Measurements from ENCODE around the gene GARIN3.

GARIN3 gene

DNA sequence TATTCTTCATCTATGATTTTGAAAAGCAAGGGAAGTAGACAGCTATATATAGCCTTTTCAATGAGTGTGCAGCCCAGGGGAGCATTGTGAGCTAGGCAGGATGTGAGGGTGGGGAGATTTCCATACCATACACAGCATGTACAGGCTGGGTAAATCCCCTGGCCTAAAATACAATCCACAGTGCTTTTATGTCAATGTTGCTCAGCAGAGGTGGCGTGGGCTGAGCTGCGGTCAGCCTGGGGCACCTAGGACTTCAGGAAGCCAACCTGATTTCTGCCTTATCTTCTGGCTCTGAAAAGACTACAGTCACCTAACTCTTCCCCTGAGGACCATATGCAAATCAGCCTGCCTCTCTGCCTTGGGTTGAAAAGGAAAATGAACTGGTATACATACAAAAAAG lies 6.3 kb upstream of the GARIN3 start:
- TF ChIP-seq, protein P1, sequence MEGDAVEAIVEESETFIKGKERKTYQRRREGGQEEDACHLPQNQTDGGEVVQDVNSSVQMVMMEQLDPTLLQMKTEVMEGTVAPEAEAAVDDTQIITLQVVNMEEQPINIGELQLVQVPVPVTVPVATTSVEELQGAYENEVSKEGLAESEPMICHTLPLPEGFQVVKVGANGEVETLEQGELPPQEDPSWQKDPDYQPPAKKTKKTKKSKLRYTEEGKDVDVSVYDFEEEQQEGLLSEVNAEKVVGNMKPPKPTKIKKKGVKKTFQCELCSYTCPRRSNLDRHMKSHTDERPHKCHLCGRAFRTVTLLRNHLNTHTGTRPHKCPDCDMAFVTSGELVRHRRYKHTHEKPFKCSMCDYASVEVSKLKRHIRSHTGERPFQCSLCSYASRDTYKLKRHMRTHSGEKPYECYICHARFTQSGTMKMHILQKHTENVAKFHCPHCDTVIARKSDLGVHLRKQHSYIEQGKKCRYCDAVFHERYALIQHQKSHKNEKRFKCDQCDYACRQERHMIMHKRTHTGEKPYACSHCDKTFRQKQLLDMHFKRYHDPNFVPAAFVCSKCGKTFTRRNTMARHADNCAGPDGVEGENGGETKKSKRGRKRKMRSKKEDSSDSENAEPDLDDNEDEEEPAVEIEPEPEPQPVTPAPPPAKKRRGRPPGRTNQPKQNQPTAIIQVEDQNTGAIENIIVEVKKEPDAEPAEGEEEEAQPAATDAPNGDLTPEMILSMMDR (IDR thresholded peaks at IDR 0.05; ENCODE audit: low read depth, low read length), result no peak
- in situ Hi-C loops (cut with HindIII; ENCODE audit: low sequenced_read_pairs), result no loop called here
- DNase-seq (ENCODE audit: low read depth, low spot score), result no peak
- no peak overlapping the region for H3K4me3 ChIP-seq (ENCODE audit: low read depth, low read length)

DNA sequence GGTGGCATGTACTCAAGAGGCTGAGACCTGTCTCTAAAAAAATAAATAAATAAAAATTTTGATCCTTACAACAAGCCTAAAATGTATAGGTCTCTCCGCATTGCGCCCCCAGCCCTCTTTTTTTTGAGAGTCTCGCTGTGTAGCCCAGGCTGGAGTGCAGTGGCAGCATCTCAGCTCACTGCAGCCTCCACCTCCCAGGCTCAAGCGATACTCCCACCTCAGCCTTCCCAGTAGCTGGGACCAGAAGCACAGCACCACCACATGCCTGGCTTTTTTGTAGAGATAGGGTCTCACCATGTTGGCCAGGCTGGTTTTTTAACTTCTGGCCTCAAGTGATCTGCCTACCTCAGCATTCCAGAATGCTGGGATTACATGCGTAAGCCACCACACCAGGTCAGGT lies 2.2 kb upstream of the GARIN3 start:
- in situ Hi-C loops (cut with HindIII; ENCODE audit: low sequenced_read_pairs), result no loop called here
- TF ChIP-seq, protein P1 (IDR thresholded peaks at IDR 0.05; ENCODE audit: low read depth, low read length), result no peak
- no peak for DNase-seq (ENCODE audit: low read depth, low spot score)
- no peak overlapping the region for H3K4me3 ChIP-seq (ENCODE audit: low read depth, low read length)

DNA sequence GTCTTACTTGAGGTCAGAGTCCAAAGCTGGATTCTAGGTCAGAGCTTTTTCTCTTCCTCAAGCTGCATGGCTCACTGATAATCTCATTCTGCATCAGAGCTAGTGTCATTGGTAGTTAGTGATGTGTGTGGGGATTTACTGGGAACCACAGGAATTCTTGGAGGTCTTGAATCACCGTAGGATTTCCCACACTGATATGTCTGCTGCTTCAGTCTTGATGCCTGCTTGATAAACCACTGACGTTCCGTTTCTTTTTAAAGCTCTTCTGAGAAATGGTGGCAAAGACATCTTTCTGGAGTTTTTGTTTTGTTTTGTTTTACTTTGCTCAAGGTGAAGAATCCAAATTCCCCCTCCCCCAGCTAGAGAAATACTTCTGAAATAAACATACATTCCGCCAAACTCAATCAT lies 1.2 kb upstream of the GARIN3 start:
- peak; percentile 11 for DNase-seq (ENCODE audit: low read depth, low spot score)
- TF ChIP-seq, protein P1 (IDR thresholded peaks at IDR 0.05; ENCODE audit: low read depth, low read length), result no peak
- in situ Hi-C loops (cut with HindIII; ENCODE audit: low sequenced_read_pairs), result no loop called here
- no peak overlapping the region for H3K4me3 ChIP-seq (ENCODE audit: low read depth, low read length)

DNA sequence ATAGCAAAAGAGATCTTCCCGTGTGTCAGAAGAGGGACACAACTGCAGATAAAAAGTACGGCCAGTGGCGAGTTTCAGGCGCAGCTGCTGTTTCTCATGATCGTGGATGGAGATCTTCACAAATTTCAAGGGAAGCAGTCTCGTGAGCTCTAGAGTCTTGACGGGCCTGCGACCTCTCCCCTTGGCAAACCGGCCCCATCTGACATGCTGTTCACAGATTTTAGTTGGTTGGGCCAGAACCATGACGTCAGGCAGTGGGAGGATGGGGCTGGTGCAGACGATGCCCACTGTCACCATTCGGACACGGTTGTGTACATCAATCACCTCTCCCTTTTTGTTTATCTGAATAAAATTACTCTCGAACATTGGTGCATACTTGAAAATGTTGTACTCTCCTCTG lies 396 bp downstream of the GARIN3 start:
- no peak for DNase-seq (ENCODE audit: low read depth, low spot score)
- no peak overlapping the region for H3K4me3 ChIP-seq (ENCODE audit: low read depth, low read length)
- TF ChIP-seq, protein P1 (IDR thresholded peaks at IDR 0.05; ENCODE audit: low read depth, low read length), result no peak
- in situ Hi-C loops (cut with HindIII; ENCODE audit: low sequenced_read_pairs), result no loop called here

DNA sequence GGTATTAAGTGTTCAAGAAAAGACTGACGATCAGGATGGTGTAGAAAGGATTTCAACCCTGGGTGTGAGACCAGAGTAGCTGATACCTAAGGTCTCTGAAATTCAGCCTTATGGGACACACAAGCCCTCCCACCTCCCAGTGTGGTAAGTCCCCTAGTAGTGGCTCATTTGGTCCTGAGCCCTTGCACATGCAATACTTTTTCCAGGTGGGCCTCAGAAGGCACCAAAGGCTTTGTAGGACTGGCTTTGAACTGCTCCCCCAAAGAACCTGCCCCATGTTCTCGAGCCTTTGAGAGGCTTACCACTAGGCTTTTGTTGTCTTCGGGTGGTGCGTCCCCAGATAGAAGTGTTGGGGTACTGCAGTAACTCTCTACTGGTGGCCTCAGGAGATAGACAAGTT lies 803 bp downstream of the GARIN3 start:
- no peak overlapping the region for H3K4me3 ChIP-seq (ENCODE audit: low read depth, low read length)
- TF ChIP-seq, protein P1 (IDR thresholded peaks at IDR 0.05; ENCODE audit: low read depth, low read length), result no peak
- in situ Hi-C loops (cut with HindIII; ENCODE audit: low sequenced_read_pairs), result no loop called here
- DNase-seq (ENCODE audit: low read depth, low spot score), result no peak

DNA sequence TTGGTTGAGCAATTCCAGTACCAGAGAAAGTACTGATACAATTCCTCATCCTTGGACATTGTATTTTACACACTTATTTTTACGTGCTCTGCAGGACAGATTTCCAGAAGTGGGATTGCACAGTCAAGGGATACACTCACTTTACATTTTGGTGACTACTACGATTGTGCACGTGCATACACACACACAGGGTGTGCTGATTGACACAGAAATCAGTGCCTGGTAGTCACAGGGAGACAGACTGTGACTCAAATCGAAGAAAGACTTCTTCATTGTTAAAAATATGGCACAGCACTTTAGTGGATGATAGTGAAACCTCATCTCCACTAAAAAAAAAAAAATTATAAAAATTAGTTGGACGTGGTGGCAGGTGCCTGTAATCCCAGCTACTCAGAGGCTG lies 1.5 kb downstream of the GARIN3 start:
- in situ Hi-C loops (cut with HindIII; ENCODE audit: low sequenced_read_pairs), result no loop called here
- no peak overlapping the region for H3K4me3 ChIP-seq (ENCODE audit: low read depth, low read length)
- no peak for DNase-seq (ENCODE audit: low read depth, low spot score)
- TF ChIP-seq, protein P1 (IDR thresholded peaks at IDR 0.05; ENCODE audit: low read depth, low read length), result no peak

DNA sequence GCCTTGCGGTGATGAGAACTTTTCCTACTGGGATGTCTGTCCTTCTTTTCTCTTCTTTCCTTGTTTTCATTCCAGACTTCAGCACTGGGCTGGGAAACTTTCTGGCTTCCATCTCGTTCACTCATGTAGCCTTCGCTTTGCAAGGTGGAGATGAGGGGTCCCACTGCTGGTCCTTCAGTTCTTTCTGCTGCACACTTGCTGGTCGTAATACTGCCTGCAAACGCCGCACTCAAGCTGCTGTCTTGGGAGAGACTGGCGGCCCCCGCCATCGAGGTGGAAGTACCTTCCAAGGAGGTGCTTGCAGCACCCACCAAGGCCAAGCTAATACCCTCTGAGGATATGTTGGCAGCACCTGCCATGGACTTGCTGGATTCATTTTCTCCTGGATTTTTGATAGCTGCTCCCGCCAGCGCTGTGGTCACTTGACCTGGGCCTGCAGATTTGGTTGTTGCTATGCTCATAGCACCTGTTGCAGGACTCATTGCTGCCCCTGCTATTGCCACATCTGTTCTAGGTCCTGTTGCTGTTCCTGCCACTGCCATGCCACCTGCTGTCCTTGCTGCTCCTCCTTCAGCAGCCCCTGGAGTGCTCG lies 3.0 kb downstream of the GARIN3 start:
- in situ Hi-C loops (cut with HindIII; ENCODE audit: low sequenced_read_pairs), result no loop called here

More for the DNA sequence above, 3.0 kb downstream of the GARIN3 start:
- no peak overlapping the region for H3K4me3 ChIP-seq (ENCODE audit: low read depth, low read length)
- TF ChIP-seq, protein P1 (IDR thresholded peaks at IDR 0.05; ENCODE audit: low read depth, low read length), result no peak
- no peak for DNase-seq (ENCODE audit: low read depth, low spot score)

Measured in astrocyte of the spinal cord (primary cell).